ENCODE measurements around the gene AKR7A3.

GRCh38 chr1:19325958-19326747, 37.6 kb upstream of the AKR7A3 start:
- no peak for TF ChIP-seq CTCF (conservative IDR thresholded peaks at IDR 0.05; ENCODE audit: low read depth, low read length)
- no peak for TF ChIP-seq EZH2 (IDR thresholded peaks at IDR 0.05; ENCODE audit: borderline replicate concordance, low read depth, low read length, poor library complexity, severe bottlenecking)

All from A673 (cell line).